HG02870 (cell line): ENCODE measurements around the gene MAP4K5.
A peak's percentile ranks its signal among the peaks of the same experiment; 100 is the strongest.

Experiments
- ATAC-seq: cut with Tn5 transposase; IDR thresholded peaks from one replicate; pipeline ENCODE4 v1.9.1; 2021; ENCODE audit warnings: mild to moderate bottlenecking, moderate library complexity; ENCODE audit not compliant: unreplicated experiment

MAP4K5 gene

GRCh38 chr14:50403419-50403818 is 128.9 kb downstream of the MAP4K5 start:
- ATAC-seq = no peak

DNA sequence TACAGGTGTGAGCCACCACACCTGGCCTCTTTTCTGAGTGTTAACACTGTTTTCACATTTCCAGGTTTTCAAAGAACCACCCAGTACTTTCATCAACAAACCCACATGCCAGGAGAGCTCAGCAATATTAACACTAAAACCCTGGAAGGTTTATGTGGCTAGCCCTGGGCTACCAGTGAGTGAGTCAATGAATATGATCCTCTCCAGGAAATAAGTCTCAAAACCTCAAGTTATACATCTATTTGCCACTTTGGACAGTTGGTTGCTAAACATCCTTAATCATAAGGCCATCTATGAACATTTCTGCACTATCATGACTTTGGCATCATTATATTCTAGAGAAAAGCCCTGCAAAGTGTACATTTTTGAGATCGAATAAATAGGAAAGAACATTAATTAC is 129.4 kb downstream of the MAP4K5 start:
- ATAC-seq = no peak

DNA sequence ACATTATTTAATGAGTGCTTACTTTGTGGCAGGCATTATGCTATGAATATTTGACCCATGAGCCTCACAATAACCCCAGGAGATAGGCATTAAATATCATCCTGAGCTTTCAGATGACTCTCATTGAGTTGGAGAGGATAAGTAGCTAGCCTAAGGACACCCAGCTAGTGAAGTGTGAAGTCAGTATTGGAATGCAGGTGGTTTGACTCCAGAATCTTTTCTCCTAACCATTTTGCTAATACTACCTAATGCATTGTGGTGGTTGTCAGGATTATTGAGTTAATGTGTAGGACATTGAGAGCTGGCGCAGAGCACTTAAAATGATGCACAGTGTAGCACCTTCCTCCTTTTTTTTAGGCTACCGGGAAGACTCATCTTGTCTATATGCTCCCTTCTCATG is 131.9 kb downstream of the MAP4K5 start:
- ATAC-seq = no peak

DNA sequence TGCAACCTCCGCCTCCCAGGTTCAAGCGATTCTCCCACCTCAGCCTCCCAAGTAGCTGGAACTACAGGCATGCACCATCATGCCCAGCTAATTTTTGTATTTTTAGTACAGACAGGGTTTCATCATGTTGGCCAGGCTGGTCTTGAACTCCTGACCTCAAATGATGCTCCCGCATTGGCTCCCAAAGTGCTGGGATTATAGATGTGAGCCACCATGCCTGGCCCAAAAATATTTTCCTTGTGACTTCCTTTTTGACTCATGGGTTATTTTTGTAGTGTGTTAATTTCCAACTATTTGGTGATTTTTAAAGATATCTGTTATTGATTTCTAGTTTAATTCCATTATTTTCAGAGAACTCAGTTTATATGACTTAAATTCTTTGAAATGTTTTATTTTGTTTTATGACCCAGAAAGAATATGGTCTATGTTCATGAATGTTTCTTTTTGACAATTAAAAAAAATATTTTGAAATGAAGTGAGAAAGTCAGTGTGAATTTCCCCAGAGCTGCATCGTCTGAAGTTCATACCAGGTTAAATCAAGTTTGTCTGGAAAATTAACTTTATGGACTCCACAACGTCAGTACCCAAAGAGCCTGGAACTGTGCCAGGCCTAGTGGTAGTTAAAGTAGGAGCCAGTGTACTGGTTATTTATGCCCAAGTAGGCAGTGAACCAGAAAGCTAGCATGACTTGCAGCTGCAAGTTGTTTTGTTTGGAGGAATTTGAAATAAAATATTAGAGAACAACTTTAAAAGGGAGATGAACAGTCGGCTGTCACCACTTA is 132.9 kb downstream of the MAP4K5 start:
- no peak for ATAC-seq

DNA sequence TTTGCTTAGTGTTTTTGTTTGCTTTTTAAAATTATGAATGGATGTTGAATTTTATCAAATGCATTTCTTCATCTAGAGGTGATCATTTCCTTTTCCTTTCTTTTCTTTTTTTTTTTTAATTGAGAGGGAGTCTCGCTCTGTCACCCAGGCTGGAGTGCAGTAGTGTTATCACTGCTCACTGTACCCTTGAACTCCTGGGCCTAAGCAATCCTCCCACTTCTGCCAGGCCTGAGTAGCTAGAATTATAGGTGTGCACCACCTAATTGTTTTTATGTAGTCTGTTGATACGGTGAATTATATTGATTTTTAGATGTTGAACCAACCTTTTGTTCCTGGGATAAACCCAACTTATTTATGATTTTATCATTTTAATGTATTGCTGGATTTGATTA is 134.2 kb downstream of the MAP4K5 start:
- no peak for ATAC-seq

DNA sequence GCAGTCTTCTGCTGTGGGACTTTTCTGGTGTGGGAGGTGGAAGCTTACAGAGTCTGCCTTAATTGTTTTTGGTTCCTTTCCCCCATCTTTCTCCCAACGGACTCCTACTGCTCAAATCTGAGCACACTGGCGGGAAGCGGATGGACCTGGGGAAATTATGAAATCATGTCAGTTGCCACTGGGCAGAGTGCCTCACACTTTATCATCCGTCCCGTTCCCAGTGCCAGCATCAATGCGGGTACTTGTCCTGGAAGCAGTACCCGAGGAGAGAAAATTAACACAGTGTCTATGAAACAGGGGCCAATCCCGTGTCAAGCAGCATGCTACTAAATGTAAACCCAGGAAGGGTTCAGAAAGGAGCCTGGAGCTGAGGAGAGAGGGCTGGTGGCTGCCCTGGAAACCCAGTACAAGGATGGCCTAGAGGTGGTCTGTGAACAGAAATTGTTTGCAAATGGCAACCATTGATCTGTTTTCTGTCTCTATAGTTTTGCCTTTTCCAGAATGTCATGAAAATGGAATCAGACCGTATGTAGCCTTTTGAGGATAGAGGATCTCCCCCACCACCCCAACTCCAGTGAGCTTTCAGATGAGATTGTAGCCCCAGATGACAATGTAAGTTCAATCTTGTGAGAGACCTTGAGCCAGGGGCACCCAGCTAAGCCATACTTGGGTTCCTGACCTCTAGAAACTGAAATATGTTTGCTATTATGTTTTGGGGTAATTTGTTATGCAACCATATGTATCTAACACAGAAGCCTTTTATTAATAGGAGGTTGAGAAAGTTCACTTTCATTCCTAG is 134.8 kb downstream of the MAP4K5 start:
- no peak for ATAC-seq

GRCh38 chr14:50396631-50397389 is 135.6 kb downstream of the MAP4K5 start, which contains the start of gene CDKL1:
Gene CDKL1 (minus strand): TSS chr14:50396881. CDS start chr14:50395868, 1,013 bp downstream.
- ATAC-seq = peak; percentile 46

DNA sequence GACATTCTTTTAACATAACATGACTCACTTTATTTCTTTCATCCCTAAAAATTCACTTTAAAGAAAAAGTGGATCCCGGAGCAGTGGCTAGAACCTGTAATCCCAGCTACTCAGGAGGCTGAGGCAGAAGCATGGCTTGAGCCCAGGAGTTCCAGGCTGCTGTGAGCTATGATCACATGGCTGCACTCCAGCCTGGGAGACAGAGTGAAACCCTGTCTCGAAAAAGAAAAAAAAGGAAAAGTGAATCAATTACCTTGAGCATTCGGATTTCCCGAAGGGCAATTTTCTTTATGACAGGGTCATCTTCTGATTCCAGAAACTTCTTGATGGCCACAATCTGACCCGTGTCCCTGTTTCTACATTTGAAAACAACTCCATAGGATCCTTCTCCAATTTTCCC is 136.9 kb downstream of the MAP4K5 start:
- ATAC-seq = no peak

- no peak for ATAC-seq
Measured at GRCh38 chr14:50394713-50395112, 137.7 kb downstream of the MAP4K5 start.

GRCh38 chr14:50389668-50390441 is 142.5 kb downstream of the MAP4K5 start:
- ATAC-seq = no peak

DNA sequence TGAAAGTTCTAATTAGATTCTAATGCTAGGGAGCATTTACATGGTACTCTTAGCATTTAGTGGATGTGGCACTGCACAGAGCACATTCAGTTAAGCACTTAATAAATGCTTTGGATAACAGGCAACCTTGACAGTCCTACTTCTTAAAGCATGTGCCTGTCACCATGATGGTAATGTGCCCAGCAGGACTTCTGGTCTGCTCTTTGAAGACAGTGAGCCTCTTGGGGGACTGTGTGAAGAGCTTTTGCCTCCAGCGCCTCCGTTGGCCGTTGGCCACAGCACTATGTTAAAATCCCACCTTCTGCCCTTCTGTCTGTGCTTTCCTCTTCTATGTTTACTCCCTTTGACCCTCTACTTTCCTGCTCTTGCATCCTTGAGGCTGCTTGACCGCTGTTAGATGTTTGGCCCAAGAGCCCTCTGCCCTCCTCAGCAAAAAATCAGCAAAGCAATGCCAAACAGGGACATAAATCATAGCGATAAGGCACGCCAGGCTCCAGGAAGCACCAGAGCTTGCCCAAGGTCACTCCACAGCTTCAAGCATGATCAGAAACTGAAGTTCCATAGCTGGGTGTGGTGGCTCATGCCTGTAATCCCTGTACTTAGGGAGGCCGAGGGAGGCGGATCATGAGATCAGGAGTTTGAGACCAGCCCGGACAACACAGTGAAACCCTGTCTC is 144.0 kb downstream of the MAP4K5 start:
- ATAC-seq = no peak

- ATAC-seq = no peak
Measured at GRCh38 chr14:50387548-50387947, 144.8 kb downstream of the MAP4K5 start.

DNA sequence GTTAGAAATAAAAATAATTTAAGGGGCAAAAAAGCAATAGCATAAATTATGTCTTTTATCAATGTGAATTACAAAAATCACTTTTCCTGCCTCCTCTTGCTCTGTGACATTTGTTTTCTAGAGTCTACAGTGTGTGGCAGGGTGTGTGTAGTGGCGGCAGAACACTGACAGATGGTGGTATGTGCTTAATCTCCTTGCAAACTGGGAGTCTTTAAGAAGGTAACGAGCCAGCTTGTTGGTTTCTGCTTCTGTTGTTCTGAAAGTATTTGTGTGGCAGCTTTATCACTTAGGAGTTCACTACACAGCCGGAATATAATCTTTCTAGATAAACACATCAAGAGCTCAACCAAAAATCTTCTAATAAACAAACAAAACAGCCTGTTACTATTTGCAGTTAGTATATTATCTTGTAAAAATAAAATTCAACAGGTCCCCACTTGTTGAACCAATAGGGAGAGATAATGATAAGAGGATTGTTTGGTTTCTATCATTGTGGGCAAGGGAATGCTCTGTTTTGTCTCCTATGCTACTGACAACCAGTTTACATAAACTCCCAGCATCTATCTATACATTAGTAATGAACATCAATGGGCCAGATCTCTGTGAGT is 148.6 kb downstream of the MAP4K5 start:
- no peak for ATAC-seq

DNA sequence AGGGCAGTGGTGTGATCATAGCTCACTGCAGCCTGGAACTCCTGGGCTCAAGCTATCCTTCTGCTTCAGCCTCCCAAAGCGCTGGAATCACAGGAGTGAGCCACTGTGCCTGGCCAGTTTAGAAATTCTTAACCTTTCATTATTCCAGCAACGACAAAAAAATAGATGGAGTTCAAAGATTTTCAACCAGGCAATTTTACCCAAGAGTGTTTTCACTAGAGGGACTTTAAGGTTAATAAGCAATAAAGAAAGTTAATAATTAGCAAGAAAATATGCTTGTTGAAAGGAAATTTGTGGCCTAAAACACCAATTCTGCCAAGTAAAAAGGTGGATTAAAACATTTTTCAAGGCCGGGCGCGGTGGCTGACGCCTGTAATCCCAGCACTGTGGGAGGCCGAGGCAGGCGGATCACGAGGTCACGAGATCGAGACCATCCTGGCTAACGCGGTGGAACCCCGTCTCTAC is 150.5 kb downstream of the MAP4K5 start:
- ATAC-seq = no peak

DNA sequence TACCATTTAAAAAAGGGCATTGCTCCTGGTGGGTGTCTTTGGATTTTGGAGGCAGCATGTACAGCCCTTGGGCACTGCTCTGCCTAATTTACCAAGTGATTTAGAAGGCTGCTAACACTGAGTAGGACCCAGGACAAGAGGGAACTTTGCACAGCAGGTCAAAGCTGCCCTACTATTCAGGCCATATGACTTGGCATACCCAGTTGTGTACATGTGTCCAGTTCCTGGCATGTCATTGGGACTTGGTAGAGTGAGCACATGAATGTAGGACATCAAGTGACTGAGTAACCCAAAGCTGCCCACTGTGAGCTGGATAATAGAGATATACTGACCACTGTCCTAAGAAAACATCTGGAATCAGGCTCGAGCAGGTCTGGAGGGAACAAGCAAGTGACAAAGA is 151.4 kb downstream of the MAP4K5 start:
- ATAC-seq = no peak

GRCh38 chr14:50380455-50380854 is 151.9 kb downstream of the MAP4K5 start:
- ATAC-seq = no peak

GRCh38 chr14:50379563-50379962 is 152.8 kb downstream of the MAP4K5 start:
- no peak for ATAC-seq

DNA sequence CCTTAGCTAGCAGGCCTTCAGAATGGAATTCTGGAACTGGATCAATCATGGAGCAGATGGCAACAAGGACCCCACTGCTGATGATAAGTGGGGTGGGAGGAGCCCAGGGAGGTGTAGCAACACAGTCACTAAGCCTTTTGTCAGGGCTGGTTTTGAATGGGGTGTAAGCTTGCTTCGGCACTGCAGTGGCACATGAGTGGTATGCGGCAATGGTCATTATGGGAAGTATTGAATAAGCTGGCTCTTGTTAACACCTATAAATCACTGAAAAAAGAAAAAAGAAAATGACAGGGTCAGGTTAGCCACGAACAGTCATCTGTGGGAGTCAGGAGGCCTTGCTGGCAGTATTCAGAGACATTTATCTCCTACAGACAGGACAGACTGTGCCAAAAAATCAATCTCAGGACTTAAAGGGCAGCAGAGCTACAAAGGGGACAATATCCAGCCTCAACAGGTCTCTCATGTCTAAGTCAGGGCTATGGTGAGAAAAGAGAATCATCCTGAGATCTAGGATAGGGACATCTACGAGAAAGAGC is 154.8 kb downstream of the MAP4K5 start:
- ATAC-seq = no peak

DNA sequence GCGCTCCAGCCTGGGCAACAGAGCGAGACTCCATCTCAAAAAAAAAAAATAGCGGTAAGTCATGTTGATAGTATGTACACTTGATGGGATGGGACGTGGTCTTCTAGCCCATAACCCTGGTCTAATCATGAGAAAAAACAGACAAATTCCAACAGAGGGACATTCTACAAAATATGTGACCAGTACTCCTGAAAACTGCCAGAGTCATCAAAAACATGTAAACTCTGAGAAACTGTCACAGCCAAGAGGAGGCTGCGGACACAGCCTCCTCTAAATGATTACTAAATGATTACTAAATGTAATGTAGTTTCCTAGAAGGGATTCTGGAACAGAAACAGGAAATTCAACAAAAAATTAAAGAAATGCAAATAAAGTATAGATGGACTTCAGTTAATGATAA is 156.6 kb downstream of the MAP4K5 start:
- no peak for ATAC-seq
